Ishikawa (cell line): ENCODE measurements around the gene KCNB1.

ENCODE experiments used
- CEBPB ChIP-seq: IDR thresholded peaks from 2 replicates; pipeline ENCODE4 v1.6.1; 2012
- CREB1 ChIP-seq: IDR thresholded peaks from 2 replicates; pipeline ENCODE4 v1.6.1; 2012; ENCODE audit warnings: low read depth
- EGR1 ChIP-seq: IDR thresholded peaks from 2 replicates; pipeline ENCODE4 v1.6.1; 2012
- EP300 ChIP-seq: IDR thresholded peaks from 2 replicates; pipeline ENCODE4 v1.6.1; 2012; ENCODE audit warnings: borderline replicate concordance
- FOXM1 ChIP-seq: IDR thresholded peaks from 2 replicates; pipeline ENCODE4 v1.6.1; 2012; ENCODE audit warnings: low read depth, borderline replicate concordance
- NFIC ChIP-seq: IDR thresholded peaks from 2 replicates; pipeline ENCODE4 v1.6.1; 2012
- RAD21 ChIP-seq: IDR thresholded peaks from 2 replicates; pipeline ENCODE4 v1.6.1; 2012; ENCODE audit warnings: low read depth
- TAF1 ChIP-seq: IDR thresholded peaks from 2 replicates; pipeline ENCODE4 v1.6.1; 2012; ENCODE audit warnings: low read depth, mild to moderate bottlenecking
- TCF12 ChIP-seq: IDR thresholded peaks from 2 replicates; pipeline ENCODE4 v1.6.1; 2012; ENCODE audit warnings: low read depth
- TEAD4 ChIP-seq: IDR thresholded peaks from 2 replicates; pipeline ENCODE4 v1.6.1; 2012
- USF1 ChIP-seq: IDR thresholded peaks from 2 replicates; pipeline ENCODE4 v1.6.1; 2012
- YY1 ChIP-seq: IDR thresholded peaks from 2 replicates; pipeline ENCODE4 v1.6.1; 2012; ENCODE audit warnings: low read depth
- ZBTB7A ChIP-seq: IDR thresholded peaks from 2 replicates; pipeline ENCODE4 v1.6.1; 2012; ENCODE audit warnings: low read depth
- TF ChIP-seq, protein P1 (sequence below): IDR thresholded peaks from 2 replicates; pipeline ENCODE4 v1.6.1; 2012
- TF ChIP-seq, protein P2 (sequence below): IDR thresholded peaks from 2 replicates; pipeline ENCODE4 v1.6.1; 2012; ENCODE audit warnings: low read depth, mild to moderate bottlenecking

The KCNB1 gene

GRCh38 chr20:49478266-49478665 lies 4.2 kb downstream of the KCNB1 start:
- no peak for TF ChIP-seq CEBPB

DNA sequence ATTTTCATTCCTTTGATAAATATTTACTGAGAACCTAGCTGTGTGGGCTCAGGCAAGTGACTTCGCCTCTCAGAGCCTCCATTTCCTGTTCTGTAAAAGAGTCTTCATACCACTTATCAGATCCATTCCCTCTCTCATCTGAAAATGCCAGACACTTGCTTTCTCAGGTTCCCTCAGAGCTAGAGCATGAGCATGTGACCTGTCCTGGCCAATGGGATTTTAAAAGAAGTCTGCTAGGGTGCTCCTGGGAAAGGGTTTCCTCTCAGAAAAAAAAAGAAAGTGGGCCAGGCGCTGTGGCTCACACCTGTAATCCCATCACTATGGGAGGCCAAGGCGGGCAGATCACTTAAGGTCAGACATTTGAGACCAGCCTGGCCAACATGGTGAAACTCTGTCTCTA lies 5.3 kb downstream of the KCNB1 start:
- TF ChIP-seq CEBPB (no peak), TEAD4 (no peak), YY1 (no peak), TAF1 (no peak), CREB1 (no peak), USF1 (peak; percentile 58), TCF12 (no peak)
- TF ChIP-seq, protein P1, sequence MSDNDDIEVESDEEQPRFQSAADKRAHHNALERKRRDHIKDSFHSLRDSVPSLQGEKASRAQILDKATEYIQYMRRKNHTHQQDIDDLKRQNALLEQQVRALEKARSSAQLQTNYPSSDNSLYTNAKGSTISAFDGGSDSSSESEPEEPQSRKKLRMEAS: no peak

- TF ChIP-seq, protein P1: no peak
- no peak for TF ChIP-seq RAD21
- TF ChIP-seq EP300: no peak
- no peak for TF ChIP-seq TCF12
- no peak for TF ChIP-seq CEBPB
- TF ChIP-seq ZBTB7A: no peak
- TF ChIP-seq TAF1: no peak
- no peak for TF ChIP-seq TEAD4
- TF ChIP-seq YY1: no peak
- TF ChIP-seq FOXM1: no peak
- no peak for TF ChIP-seq CREB1
- TF ChIP-seq EGR1: no peak
These were observed 6.5 kb downstream of the KCNB1 start for GRCh38 chr20:49476016-49476355.

DNA sequence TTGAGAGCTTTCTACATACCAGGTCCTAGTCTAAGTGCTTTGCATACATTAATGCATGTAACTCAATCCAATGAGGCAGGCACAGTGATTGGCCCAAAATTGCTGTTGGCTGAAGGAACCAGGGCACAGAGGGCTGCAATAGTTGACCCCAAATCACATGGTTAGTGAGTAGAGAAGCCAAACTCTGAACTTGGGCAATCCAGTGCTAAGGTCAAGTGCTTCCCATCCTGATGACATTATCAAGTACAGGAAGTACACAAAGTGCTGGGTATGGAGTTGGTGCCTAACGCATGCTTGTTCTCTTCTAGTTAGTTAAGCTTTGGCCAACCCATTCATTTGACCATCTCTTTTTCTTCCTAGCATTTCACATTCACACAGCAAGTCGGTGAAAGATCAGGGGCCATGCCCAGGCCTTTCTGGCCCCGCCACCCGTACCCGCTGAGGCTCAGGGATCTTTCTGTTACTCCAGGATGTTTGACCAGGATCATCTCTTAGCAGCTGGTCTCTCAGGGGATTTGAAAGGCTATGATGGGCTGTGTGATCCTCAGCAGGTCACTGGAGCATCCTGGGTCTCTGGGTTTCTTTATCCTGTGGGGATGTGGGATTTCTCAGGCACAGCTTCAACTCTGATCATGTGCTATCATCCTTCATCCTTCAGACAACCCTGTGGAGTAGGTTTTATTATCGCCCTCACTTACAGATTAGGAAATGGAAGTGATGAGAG lies 7.0 kb downstream of the KCNB1 start:
- no peak for TF ChIP-seq TAF1
- TF ChIP-seq, protein P2, sequence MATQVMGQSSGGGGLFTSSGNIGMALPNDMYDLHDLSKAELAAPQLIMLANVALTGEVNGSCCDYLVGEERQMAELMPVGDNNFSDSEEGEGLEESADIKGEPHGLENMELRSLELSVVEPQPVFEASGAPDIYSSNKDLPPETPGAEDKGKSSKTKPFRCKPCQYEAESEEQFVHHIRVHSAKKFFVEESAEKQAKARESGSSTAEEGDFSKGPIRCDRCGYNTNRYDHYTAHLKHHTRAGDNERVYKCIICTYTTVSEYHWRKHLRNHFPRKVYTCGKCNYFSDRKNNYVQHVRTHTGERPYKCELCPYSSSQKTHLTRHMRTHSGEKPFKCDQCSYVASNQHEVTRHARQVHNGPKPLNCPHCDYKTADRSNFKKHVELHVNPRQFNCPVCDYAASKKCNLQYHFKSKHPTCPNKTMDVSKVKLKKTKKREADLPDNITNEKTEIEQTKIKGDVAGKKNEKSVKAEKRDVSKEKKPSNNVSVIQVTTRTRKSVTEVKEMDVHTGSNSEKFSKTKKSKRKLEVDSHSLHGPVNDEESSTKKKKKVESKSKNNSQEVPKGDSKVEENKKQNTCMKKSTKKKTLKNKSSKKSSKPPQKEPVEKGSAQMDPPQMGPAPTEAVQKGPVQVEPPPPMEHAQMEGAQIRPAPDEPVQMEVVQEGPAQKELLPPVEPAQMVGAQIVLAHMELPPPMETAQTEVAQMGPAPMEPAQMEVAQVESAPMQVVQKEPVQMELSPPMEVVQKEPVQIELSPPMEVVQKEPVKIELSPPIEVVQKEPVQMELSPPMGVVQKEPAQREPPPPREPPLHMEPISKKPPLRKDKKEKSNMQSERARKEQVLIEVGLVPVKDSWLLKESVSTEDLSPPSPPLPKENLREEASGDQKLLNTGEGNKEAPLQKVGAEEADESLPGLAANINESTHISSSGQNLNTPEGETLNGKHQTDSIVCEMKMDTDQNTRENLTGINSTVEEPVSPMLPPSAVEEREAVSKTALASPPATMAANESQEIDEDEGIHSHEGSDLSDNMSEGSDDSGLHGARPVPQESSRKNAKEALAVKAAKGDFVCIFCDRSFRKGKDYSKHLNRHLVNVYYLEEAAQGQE: no peak
- no peak for TF ChIP-seq USF1
- TF ChIP-seq, protein P1: no peak
- TF ChIP-seq ZBTB7A: no peak
- TF ChIP-seq FOXM1: no peak

GRCh38 chr20:49471397-49471796 lies 11.1 kb downstream of the KCNB1 start:
- TF ChIP-seq USF1: no peak

- TF ChIP-seq CREB1: no peak
- no peak for TF ChIP-seq NFIC
- no peak for TF ChIP-seq YY1
- TF ChIP-seq CEBPB: no peak
- TF ChIP-seq RAD21: no peak
These were observed 11.5 kb downstream of the KCNB1 start for GRCh38 chr20:49470922-49471321.

GRCh38 chr20:49469060-49469459 lies 13.4 kb downstream of the KCNB1 start:
- no peak for TF ChIP-seq YY1
- TF ChIP-seq EGR1: no peak
- no peak for TF ChIP-seq CEBPB
- TF ChIP-seq RAD21: no peak
- TF ChIP-seq, protein P1: no peak
- no peak for TF ChIP-seq NFIC
- no peak for TF ChIP-seq TEAD4
- no peak for TF ChIP-seq TAF1
- no peak for TF ChIP-seq ZBTB7A

DNA sequence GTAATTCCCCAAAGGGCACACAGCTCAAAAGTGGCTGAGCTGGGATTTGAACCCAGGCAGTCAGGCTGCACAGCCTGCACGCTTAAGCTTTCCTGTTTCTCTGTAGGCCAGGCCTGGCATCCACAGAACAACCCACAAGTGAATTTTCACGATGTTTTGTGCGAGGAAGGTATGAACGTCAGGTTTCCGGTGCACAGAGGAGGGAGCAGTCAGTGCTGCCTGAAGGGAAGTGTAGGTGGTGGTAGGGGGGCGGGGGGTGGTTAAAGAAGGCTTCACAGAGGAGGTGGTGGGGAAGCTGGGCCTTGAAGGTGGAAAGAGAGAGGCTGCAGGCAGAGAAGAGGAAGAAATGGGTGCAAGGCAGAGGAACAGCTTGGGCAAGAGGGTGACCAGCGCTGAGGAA lies 14.1 kb downstream of the KCNB1 start:
- TF ChIP-seq FOXM1: no peak
- TF ChIP-seq CEBPB: no peak
- TF ChIP-seq CREB1: no peak
- TF ChIP-seq RAD21: no peak
- TF ChIP-seq TEAD4: no peak
- no peak for TF ChIP-seq YY1
- no peak for TF ChIP-seq USF1
- TF ChIP-seq NFIC: no peak
- TF ChIP-seq ZBTB7A: no peak
- TF ChIP-seq, protein P2: no peak
- TF ChIP-seq, protein P1: no peak
- no peak for TF ChIP-seq TCF12
- no peak for TF ChIP-seq EP300
- no peak for TF ChIP-seq EGR1
- TF ChIP-seq TAF1: no peak
